Measurements from ENCODE around the gene REC114.
"Not testable (repeated sequence)": the region's sequence is repeated elsewhere in the genome, so short reads cannot be mapped to it uniquely, and the experiment has no call there.

Gene REC114

DNA sequence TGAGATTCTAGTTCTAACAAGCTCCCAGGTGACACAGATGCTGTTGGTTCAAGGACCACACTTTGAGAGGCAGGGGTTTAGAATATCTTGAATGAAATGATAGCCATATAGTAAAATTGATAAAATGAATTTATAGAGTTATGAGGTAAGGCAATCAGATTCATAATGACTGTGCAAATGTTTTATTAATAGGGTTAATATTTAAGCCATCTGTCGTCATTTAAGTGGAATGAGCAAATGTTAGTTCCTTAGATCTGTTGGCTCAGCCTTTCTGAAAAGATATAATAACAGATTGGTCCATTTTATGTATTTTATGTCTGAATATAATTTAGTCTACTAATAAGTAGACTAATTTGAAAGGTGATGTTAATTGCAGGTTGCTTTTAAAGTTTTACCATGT, 12.9 kb downstream of the REC114 start:
- no peak for DNase-seq (ENCODE audit: low read depth, low spot score)

DNA sequence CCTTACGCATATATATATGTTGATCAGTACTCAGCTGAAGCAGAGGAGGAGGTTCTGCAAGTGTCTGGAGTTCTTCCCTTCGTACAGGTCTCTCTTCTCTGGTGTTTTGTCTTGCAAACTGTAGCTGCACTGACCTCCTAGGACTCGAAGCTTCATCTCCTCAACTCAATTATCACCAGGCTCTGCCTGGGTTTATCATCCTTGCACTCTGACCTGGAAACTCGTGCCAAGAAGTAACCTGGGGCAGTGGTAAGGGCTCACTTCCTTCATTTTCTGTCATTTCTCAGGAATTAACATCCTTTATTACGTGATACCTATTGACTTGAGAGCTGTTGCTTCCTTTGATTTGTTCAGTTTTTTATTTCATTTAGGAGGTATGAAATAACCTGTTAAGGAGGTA, 14.4 kb downstream of the REC114 start:
- DNase-seq (ENCODE audit: low read depth, low spot score), result peak; percentile 3

DNA sequence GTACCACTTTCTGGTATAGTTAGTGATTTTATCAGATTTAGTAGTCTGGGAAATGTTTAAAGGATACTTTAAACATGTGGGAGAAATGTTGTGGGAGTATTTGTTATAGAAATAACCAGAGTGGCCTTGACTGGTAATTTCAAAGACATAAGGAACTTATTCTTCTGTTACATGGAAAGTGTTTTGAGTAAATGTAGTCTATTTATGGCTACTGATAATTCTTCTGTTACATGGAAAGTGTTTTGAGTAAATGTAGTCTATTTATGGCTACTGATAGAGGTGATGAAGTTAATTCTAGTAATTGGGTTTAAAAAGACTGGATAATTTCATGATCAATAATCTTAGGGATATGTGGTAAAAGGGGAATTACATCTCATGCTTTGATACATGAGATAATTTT, 17.7 kb downstream of the REC114 start:
- DNase-seq (ENCODE audit: low read depth, low spot score), result no peak

DNA sequence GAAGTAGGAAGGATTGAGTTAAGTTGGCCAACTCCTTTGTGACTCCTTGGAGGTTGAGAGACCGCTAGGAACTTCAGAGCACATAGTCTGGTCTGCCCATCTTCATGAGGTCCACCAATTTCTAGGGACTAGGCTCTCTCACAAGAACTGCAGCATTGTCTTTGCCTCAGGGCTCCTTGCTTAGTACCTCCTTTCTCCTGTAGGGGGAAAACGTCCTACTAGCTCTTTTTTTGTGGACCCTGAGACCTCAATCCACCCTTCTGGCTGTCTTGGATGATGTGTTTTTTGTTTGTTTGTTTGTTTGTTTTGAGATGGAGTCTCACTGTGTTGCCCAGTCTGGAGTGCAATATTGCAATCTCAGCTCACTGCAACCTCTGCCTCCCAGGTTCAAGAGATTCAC, 21.6 kb downstream of the REC114 start:
- peak; percentile 27 for DNase-seq (ENCODE audit: low read depth, low spot score)

DNA sequence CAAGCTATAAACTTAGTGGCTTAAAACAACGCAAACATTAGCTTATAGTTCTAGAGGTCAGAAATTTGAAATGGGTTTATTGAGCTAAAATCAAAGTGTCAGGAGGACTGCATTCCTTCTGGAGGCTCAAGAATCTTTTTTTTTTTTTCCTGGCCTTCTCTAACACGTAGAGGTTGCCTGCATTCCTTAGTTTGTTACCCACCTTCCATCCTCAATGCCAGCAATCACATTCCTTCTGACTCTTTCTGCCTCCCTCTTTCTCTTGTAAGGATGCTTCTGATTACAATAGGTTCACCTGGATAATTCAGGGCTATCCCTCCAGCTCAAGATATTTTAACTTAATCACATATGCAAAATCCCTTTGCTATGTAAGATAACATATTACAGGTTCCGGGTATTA, 24.8 kb downstream of the REC114 start:
- DNase-seq (ENCODE audit: low read depth, low spot score), result no peak

DNA sequence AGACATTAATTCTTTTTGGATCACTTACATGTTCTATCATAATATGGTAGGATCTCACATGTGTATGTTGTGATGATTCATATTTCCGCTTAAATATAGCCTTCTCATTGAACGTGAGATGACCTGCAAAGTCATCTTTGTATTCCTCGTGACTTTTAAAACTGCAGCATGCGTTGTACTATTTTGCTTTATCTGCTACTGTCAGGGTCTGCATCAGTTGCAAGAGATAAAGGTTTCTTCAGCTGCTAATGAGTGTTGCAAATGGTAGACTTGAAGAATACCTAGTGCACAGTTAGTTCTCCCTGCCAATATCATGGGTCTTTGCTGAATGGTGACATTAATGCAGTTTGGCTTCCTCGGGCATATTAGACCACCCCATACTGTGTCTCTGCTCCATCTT, 31.8 kb downstream of the REC114 start:
- no peak for DNase-seq (ENCODE audit: low read depth, low spot score)

DNA sequence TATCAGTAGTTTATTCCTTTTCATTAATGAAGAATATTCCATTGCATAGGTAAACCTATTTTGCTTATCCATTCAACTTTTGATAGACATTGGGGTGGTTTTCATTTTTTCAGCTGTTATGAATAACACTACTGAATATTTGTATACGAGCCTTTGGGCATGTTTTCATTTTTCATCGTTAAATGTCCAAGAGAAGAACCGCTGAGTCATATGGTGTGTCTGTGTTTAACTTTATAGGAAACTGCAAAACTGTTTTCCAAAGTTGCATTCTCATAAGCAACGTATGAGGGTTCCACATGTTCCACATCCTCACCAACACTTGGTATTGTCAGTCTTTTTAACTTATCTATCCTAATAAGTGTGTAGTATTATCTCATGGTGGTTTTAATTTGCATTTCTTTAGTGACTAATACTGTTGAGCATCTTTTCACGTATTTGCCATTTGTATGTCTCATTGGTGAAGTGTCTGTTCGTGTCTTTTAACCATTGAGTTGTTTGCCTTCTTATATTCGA, 33.8 kb downstream of the REC114 start:
- DNase-seq (ENCODE audit: low read depth, low spot score), result no peak

DNA sequence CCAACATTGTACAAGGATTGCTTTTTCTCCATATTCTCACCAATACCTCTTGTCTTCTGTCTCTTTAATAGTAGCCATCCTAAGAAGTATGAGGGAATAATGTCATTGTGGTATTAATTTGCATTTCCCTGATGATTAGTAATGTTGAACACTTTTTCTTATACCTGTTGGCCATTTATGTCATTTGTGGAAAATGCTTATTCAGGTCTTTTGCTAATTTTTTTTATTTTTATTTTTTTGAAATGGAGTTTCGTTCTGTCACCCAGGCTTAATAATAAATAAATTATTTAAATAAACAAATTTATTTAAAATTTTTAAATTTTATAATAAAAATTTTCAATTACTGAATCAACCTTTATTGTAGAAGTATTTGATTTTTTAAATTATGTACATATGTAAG, 37.1 kb downstream of the REC114 start:
- no peak for DNase-seq (ENCODE audit: low read depth, low spot score)

DNA sequence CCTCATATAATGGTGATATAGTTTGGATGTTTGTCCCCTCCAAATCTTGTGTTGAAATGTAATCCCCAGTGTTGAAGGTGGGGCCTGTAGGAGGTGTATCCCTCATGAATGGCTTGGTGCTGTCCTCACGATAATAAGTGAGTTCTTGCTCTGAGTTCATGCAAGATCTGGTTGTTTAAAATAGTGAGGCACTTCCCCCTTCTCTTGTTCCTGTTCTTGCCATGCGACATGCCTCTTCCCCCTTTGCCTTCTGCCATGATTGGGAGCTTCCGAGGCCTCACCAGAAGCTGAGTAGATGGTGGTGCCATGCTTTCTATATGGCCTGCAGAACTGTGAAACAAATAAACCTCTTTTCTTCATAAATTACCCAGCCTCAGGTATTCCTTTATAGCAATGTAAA, 39.2 kb downstream of the REC114 start:
- DNase-seq (ENCODE audit: low read depth, low spot score), result no peak

DNA sequence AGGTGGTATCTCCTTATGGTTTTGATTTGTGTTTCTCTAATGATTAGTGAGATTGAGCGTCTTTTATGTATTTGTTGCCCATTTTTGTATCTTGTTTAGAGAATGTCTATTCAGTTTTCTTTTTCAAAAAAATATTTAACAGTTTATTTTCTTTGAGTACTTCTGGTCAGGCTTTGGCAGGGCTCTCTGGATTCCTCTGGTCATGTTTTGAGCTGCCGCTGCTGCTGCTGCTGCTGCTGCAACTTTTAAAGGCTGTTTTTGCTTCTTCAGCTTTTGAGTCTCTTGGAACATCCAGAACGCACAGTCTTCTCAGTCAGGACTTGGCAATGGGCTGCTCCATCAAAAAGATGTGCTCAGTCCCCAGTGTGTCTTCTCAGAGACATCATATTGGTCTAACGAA, 40.1 kb downstream of the REC114 start:
- no peak for DNase-seq (ENCODE audit: low read depth, low spot score)

DNA sequence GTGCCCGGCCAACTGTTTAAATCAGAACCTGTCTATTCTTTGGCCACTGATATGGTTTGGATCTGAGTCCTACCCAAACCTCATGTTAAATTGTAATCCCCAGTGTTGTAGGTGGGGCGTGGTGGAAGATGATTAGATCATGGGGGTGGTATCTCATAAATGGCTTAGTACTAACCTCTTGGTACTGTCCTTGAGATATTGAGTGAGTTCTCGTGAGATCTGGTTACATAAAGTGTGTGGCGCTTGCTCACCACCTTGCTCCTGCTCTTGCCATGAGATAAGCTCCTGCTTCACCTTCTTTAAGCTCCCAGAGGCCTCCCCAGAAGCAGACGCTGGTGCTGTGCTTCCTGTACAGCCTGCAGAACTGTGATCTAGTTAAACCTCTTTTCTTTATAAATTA, 42.4 kb downstream of the REC114 start:
- DNase-seq (ENCODE audit: low read depth, low spot score), result no peak

DNA sequence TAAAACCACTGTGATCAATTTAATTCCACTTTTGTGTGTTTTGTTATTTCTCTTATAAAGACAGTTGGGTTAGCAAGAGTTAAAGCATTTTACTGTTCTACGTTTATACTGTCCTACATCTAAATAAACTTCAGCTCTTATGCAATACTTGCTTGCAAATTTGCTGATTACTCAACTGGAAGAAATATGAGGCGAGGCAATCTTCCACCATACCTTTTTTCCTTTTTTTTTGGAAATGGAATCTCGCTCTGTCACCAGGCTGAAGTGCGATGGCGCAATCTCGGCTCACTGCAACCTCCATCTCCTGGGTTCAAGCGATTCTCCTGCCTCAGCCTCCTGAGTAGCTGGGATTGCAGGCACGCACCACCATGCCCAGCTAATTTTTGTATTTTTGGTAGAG, 42.9 kb downstream of the REC114 start:
- DNase-seq (ENCODE audit: low read depth, low spot score), result not testable (repeated sequence)

DNA sequence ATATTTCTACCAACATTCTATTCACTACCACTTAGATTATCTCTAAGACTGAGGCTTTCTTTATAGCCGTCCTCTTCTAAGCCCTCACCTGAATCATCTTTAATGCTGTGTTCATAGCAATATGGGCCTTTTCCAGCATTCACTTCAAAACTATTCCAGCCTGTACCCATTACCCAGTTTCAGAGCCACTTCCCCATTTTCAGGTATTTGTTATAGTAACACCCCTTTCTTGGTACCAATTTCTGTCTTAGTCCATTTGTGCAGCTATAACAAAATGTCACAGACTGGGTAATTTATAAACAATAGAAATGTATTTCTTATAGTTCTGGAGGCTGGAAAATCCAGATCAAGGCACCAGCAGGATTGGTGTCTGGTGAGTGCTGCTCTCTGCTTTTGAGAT, 45.7 kb downstream of the REC114 start:
- DNase-seq (ENCODE audit: low read depth, low spot score), result no peak

DNA sequence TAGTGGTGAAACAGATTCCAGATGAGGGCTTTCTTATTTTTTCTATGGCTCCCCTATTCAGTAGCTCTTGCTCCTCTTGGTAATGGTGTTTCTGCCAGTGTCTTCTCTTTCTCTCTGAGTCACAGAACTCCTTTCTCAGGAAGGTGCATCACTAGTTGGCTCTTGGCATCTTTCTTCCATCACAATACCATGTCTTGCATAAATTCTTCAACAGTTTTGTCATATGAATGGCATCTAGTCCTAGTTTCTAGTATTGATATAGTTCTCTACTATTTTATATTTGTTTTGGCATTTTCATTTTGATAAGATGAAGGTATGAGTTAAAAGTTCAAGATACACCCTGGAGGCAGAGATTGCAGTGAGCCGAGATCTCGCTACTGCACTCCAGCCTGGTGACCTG, 51.0 kb downstream of the REC114 start:
- no peak for DNase-seq (ENCODE audit: low read depth, low spot score)

DNA sequence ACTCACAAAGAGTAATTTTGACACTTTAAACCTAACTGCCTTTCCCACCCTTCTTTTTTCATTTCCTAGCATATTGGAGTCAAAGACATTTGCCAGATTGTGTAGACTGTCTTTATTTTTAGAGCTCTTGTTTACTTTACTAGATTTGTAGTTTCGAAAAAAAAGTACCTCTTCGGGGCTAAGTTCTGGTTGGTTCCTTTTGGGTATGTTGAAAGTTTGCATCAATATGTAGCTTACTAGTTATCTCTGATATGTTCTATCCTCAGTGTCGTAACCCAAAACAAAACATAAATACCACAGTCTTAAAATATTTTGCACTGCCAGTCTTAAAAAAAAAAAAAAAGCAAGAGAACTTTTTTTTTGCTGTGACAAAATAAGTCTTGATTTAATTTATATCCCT, 52.2 kb downstream of the REC114 start:
- DNase-seq (ENCODE audit: low read depth, low spot score), result no peak

DNA sequence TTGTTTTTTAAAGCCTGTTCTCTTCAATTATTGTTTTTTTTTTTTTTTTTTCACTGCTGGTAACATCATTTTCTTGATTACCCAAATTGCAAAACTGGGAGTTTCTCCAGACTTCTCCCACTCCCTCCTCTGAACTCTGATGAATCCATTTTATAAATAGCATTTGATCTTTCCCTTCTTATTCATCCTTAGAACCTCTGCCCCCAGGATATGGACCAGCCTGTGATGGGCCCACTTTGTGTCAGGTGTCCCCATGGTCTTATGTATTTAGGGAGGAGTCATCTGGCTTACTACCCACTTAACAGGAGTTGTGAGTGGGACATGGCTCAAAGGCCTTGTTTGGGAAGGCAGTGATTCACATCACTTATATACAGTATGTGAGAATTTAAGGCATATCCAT, 57.7 kb downstream of the REC114 start:
- no peak for DNase-seq (ENCODE audit: low read depth, low spot score)

DNA sequence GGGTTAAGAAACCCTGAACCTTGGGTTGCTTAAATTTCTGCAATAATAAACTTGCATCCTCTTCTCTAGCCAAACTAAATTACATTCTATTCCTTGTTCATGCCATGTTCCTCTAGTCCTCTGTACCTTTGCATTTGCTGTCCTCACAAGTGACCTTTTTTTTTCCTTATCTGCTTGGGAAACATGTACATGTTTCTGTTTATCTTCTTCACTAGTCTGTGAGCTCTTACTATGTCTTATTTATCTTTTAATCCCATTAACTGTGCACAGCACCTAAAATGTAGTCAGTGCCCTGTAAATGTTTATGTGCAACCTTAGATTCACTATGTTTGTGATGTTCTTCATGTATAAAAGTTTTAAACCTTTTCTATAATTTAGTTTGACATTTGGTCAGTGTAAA, 61.9 kb downstream of the REC114 start:
- no peak for DNase-seq (ENCODE audit: low read depth, low spot score)

DNA sequence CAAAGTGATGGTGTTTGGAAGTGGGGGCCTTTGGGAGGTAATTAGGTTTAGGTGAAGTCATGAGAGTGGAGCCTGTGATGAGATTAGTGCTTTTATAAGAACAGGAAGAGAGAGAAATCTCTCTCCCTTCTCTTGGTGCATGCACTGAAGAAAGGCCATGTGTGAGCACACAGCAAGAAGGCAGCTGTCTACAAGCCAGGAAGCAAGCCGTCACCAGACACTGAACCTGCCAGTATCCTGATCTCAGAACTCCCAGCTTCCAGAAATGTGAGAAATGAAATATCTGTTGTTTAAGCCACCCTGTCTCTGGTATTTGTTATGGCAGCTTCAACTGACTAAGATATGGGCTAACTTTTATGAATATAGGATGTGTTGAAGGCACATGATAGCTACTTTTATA, 72.6 kb downstream of the REC114 start:
- DNase-seq (ENCODE audit: low read depth, low spot score), result no peak

DNA sequence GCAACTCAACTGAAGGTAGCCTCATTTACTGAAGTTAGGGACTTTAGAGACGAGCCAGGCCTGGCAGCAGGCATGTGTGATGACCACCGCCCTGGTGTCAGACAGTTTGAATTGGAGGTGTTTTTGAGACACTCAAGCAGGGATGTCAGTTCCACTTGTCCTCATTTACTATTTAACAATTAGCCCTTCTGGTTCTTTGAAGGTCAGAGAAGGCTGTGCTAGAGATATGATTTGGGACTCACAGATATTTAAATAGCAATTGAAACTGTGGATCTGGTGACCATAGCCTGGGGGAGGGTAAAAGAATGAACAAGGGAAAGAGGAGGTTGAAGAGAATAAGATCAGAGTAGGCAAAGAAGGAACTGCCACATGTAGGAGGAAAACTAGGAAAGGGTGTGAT, 74.6 kb downstream of the REC114 start:
- DNase-seq (ENCODE audit: low read depth, low spot score), result no peak

DNA sequence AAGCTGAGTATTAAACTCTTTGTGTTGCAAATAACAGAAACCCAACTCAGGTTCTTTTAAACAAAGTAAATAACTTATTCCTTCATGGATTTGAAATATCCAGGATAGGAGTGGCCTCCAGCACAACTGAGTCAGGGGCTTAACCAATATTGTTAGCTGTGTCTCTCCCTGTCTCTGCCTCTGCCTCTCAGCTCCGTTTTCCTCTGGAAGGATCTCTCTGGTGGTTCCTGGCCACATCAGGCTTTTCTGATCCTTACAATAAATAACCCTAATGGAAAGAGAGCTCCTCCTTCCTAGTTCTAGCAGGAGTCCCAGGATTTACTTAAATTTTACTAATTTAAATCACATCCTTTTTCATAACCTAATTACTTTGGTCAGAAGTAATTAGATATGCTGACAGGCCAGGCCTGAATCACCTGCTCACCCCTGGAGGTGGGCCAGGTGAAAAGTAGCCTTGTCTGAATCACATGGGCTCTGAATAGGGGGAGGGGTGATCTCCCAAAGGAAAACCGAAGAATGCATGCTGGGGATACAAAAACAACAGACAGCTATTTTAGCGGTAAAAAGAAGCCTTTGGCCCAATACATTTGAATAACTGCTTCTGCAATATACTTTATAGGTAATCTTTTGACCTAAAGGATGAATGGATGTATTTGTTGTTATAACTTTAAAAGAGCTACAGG, 75.4 kb downstream of the REC114 start:
- peak; percentile 4 for DNase-seq (ENCODE audit: low read depth, low spot score)

DNA sequence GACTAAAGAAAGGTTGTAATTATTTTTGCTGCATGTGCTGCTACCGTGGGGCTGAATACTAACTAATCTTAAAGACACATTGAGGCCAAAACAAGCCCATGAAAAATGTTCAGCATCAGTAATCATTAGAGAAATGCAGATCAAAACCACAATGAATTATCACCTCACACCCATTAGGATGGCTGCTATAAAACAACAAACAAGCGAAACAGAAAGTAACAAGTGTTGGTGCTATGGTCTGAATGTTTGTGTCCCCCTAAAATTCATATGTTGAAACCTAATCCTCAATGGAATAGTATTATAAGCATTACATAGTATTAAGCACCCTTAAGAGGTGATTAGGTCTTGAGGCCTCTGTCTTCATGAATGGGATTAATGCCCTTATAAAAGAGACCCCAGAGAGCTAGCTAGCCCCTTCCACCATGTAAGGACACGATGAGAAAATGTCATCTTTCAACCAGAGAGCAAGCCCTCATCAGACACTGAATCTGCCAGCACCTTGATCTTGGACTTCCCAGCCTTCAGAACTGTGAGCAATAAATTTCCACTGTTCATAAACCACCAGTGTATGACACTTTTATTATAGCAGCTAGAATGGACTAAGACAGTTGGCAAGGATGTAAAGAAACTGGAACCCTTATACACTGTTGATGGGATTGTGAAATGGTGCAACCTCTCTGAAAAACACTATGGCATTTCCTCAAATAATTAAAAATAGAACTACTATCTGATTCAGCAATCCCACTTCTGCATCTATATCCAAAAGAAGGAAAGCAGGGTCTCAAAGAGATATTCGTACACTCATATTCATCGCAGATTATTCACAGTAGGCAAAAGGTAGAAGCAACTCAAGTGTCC, 76.1 kb downstream of the REC114 start:
- DNase-seq (ENCODE audit: low read depth, low spot score), result no peak

DNA sequence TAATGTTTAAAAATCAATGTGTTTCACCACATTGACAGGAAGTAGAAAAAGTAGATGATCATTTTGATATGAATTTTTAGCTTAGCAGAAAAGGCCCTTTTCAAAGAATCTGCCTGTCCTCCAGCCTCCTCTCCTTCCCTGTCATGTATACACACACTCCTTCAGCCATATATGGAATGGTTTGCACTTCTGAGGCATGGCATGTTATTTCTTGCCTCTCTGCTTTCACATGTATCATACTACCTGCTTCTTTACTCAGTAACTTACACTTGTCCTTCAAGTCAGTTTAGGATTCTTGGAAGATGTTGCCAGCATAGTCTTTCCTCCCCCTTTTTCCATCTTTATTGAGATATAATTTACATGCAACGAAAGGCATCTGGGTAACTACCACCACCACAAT, 79.0 kb downstream of the REC114 start:
- DNase-seq (ENCODE audit: low read depth, low spot score), result no peak

DNA sequence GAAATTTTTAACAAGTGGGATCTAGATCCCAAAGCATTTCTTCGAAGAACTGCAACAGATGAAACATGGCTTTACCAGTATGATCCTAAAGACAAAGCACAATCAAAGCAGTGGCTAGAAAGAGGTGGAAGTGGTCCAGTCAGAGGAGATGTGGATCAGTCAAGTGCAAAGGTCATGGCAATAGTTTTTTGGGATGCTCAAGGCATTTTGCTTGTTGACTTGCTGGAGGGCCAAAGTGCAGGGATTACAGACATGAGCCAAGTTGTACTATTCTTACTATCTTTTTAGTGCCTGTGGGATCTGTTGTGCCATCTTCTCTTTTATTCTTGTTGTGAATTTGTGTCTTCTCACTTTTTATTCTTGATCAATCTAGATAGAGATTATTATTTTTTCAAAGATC, 82.0 kb downstream of the REC114 start:
- no peak for DNase-seq (ENCODE audit: low read depth, low spot score)

All from ELF-1 (cell line).